H9 (cell line): ENCODE data around the gene HS3ST4. TPM values are rescaled to one million over a fixed set of nuclear protein-coding genes. Genes with fewer than 3 reads are reported as not detected.

ENCODE experiments used
- DNase-seq: peaks from one replicate; pipeline ENCODE4 v3.0.0-alpha.2; 2017
- H2AFZ ChIP-seq: one replicate; pipeline ENCODE4 v1.6.1; 2013; ENCODE audit warnings: mild to moderate bottlenecking, low read length, control low read depth, moderate library complexity
- H2AK5ac ChIP-seq: 2 replicates; pipeline ENCODE4 v1.6.1; 2013; ENCODE audit warnings: low read length, control low read depth, mixed read lengths; ENCODE audit not compliant: insufficient read length
- H2BK120ac ChIP-seq: one replicate; pipeline ENCODE4 v1.6.1; 2013; ENCODE audit warnings: low read depth, mild to moderate bottlenecking, low read length, control low read depth, inconsistent platforms; ENCODE audit not compliant: poor library complexity, severe bottlenecking
- H2BK12ac ChIP-seq: 2 replicates; pipeline ENCODE4 v1.6.1; 2013; ENCODE audit warnings: low read length, control low read depth, mixed read lengths, low read depth; ENCODE audit not compliant: insufficient read length
- H2BK15ac ChIP-seq: 2 replicates; pipeline ENCODE4 v1.6.1; 2013; ENCODE audit warnings: low read depth, low read length, control low read depth
- H2BK20ac ChIP-seq: one replicate; pipeline ENCODE4 v1.6.1; 2013; ENCODE audit warnings: low read depth, mild to moderate bottlenecking, low read length, control low read depth, inconsistent platforms; ENCODE audit not compliant: poor library complexity, severe bottlenecking
- H2BK5ac ChIP-seq: 2 replicates; pipeline ENCODE4 v1.6.1; 2013; ENCODE audit warnings: low read length, control low read depth, mixed read lengths; ENCODE audit not compliant: insufficient read length
- H3K14ac ChIP-seq: 2 replicates; pipeline ENCODE4 v1.6.1; 2013; ENCODE audit warnings: low read length, control low read depth; ENCODE audit not compliant: insufficient read depth
- H3K18ac ChIP-seq: 2 replicates; pipeline ENCODE4 v1.6.1; 2013; ENCODE audit warnings: low read depth, mild to moderate bottlenecking, mixed read lengths, low read length, control low read depth; ENCODE audit not compliant: insufficient read length
- H3K23ac ChIP-seq: 2 replicates; pipeline ENCODE4 v1.6.1; 2013; ENCODE audit warnings: low read length, control low read depth, mixed read lengths, low read depth; ENCODE audit not compliant: insufficient read length
- H3K23me2 ChIP-seq: 2 replicates; pipeline ENCODE4 v1.6.1; 2013; ENCODE audit warnings: low read depth, mild to moderate bottlenecking, mixed read lengths, low read length, control low read depth; ENCODE audit not compliant: insufficient read length, poor library complexity, severe bottlenecking
- H3K27ac ChIP-seq: 2 replicates; pipeline ENCODE4 v1.5.1; 2013; ENCODE audit warnings: low read length, control low read depth, mixed read lengths, low read depth; ENCODE audit not compliant: insufficient read length
- H3K27me3 ChIP-seq: 2 replicates; pipeline ENCODE4 v1.6.1; 2013; ENCODE audit warnings: low read length, control low read depth, inconsistent platforms; ENCODE audit not compliant: insufficient read depth
- H3K4ac ChIP-seq: 2 replicates; pipeline ENCODE4 v1.6.1; 2013; ENCODE audit warnings: low read depth, mild to moderate bottlenecking, control low read depth, inconsistent platforms, low read length, moderate library complexity
- H3K4me1 ChIP-seq: 2 replicates; pipeline ENCODE4 v1.6.1; 2013; ENCODE audit warnings: low read length, control low read depth, inconsistent platforms; ENCODE audit not compliant: insufficient read depth
- H3K4me2 ChIP-seq: 2 replicates; pipeline ENCODE4 v1.6.1; 2013; ENCODE audit warnings: low read length, control low read depth, mixed read lengths; ENCODE audit not compliant: insufficient read length, insufficient read depth
- H3K56ac ChIP-seq: 2 replicates; pipeline ENCODE4 v1.6.1; 2013; ENCODE audit warnings: low read depth, mild to moderate bottlenecking, mixed read lengths, low read length, control low read depth; ENCODE audit not compliant: insufficient read length
- H3K79me1 ChIP-seq: 2 replicates; pipeline ENCODE4 v1.6.1; 2013; ENCODE audit warnings: low read depth, mild to moderate bottlenecking, moderate library complexity, low read length, control low read depth, inconsistent platforms; ENCODE audit not compliant: insufficient read depth, poor library complexity, severe bottlenecking
- H3K79me2 ChIP-seq: 2 replicates; pipeline ENCODE4 v1.6.1; 2013; ENCODE audit warnings: low read length, control low read depth, inconsistent platforms; ENCODE audit not compliant: insufficient read depth
- H3K9ac ChIP-seq: 2 replicates; pipeline ENCODE4 v1.6.1; 2013; ENCODE audit warnings: low read length, control low read depth, mixed read lengths; ENCODE audit not compliant: insufficient read length; ENCODE audit errors: extremely low read depth
- H3K9me3 ChIP-seq: one replicate; pipeline ENCODE4 v1.6.1; 2013; ENCODE audit warnings: low read depth, low read length, inconsistent platforms; ENCODE audit not compliant: control insufficient read depth
- H3T11ph ChIP-seq: one replicate; pipeline ENCODE4 v1.6.1; 2013; ENCODE audit warnings: mild to moderate bottlenecking, low read length, control low read depth, inconsistent platforms
- H4K20me1 ChIP-seq: one replicate; pipeline ENCODE4 v1.6.1; 2013; ENCODE audit not compliant: control insufficient read depth, insufficient read length, insufficient read depth
- H4K5ac ChIP-seq: 2 replicates; pipeline ENCODE4 v1.6.1; 2013; ENCODE audit warnings: low read depth, mild to moderate bottlenecking, mixed read lengths, low read length, control low read depth; ENCODE audit not compliant: insufficient read length
- H4K8ac ChIP-seq: replicated peaks from 2 replicates; pipeline ENCODE4 v1.6.1; 2013; ENCODE audit warnings: low read length, control low read depth, mixed read lengths, low read depth; ENCODE audit not compliant: insufficient read length
- H4K91ac ChIP-seq: 2 replicates; pipeline ENCODE4 v1.6.1; 2013; ENCODE audit warnings: low read depth, mild to moderate bottlenecking, moderate library complexity, mixed read lengths, low read length, control low read depth; ENCODE audit not compliant: insufficient read length
- H3K27ac Mint-ChIP-seq, 3 experiments: 2 replicates in 2 of 3; 3 replicates in 1 of 3; pipeline ENCODE4 v1.8.0; 2020 to 2021; ENCODE audit warnings: mixed read lengths in 3 of 3, mild to moderate bottlenecking in 1 of 3, moderate library complexity in 1 of 3
- H3K27me3 Mint-ChIP-seq: 2 replicates; pipeline ENCODE4 v1.8.0; 2021; ENCODE audit warnings: low read depth, mild to moderate bottlenecking, moderate library complexity, mixed read lengths
- H3K36me3 Mint-ChIP-seq, 3 experiments: 2 replicates in 2 of 3; 3 replicates in 1 of 3; pipeline ENCODE4 v1.8.0; 2020 to 2021; ENCODE audit warnings: low read depth in 3 of 3, mixed read lengths in 3 of 3; ENCODE audit not compliant: insufficient read depth in 1 of 3
- H3K4me1 Mint-ChIP-seq, 2 experiments: 2 replicates each; pipeline ENCODE4 v1.8.0; 2020; ENCODE audit warnings: mixed read lengths in 2 of 2
- H3K4me3 Mint-ChIP-seq, 2 experiments: 2 replicates in 1 of 2; 3 replicates in 1 of 2; pipeline ENCODE4 v1.8.0; 2020 to 2021; ENCODE audit warnings: mild to moderate bottlenecking in 2 of 2, mixed read lengths in 2 of 2, moderate library complexity in 1 of 2
- H3K9me3 Mint-ChIP-seq, 2 experiments: 2 replicates in 1 of 2; 3 replicates in 1 of 2; pipeline ENCODE4 v1.8.0; 2020; ENCODE audit warnings: mild to moderate bottlenecking in 2 of 2, mixed read lengths in 2 of 2, moderate library complexity in 1 of 2
- CTCF ChIP-seq: fragments of 200-600 bp; sonication (generic); conservative IDR thresholded peaks from 3 replicates; pipeline ENCODE4 v1.8.0; 2021; ENCODE audit warnings: antibody characterized with exemption, mild to moderate bottlenecking
- total RNA-seq: library from RNA; stranded (reverse); gene quantifications from 2 replicates; pipeline ENCODE4 v1.2.1, GENCODE V29; 2021

The HS3ST4 gene
- total RNA-seq, 1 experiment from 2014 or later, result 1.7 TPM

GRCh38 chr16:25874196-25874595, 182.4 kb downstream of the HS3ST4 start:
- H3K79me1 ChIP-seq, result no peaks in the 10 kb centered on the region
- H4K5ac ChIP-seq, result no peak overlapping the region
- H2BK120ac ChIP-seq, result no peak overlapping the region
- no peak overlapping the region for H3K9ac ChIP-seq
- no peak for TF ChIP-seq CTCF
- no peak overlapping the region for H2BK20ac ChIP-seq
- no peak for DNase-seq
- H3K27me3 ChIP-seq, result no peaks in the 10 kb centered on the region
- H3K27ac ChIP-seq, result no peak overlapping the region
- H3K23ac ChIP-seq, result no peak overlapping the region
- no peak overlapping the region for H3K56ac ChIP-seq
- H3K4me1 Mint-ChIP-seq, result peaks cover 1 to 2% of the 10 kb centered on the region in 2 experiments; a peak in 1 of 4 replicates
- no peak overlapping the region for H3K4ac ChIP-seq
- H3K27ac Mint-ChIP-seq, result no peak overlapping the region
- H3K27me3 Mint-ChIP-seq, result no peaks in the 10 kb centered on the region; the same call in none of the 2 replicates
- H3K79me2 ChIP-seq, result no peaks in the 10 kb centered on the region
- H2BK12ac ChIP-seq, result no peak overlapping the region
- H3K4me3 Mint-ChIP-seq, result no peak overlapping the region
- no peak overlapping the region for H3K18ac ChIP-seq
- no peaks in the 10 kb centered on the region for H4K20me1 ChIP-seq
- H4K8ac ChIP-seq, result no peak overlapping the region
- H4K91ac ChIP-seq, result no peak overlapping the region
- H3K14ac ChIP-seq, result no peak overlapping the region
- no peak overlapping the region for H2BK5ac ChIP-seq
- no peak overlapping the region for H2AK5ac ChIP-seq
- H3K23me2 ChIP-seq, result no peaks in the 10 kb centered on the region
- no peaks in the 10 kb centered on the region for H3K9me3 Mint-ChIP-seq
- no peaks in the 10 kb centered on the region for H3K9me3 ChIP-seq
- H3T11ph ChIP-seq, result no peak overlapping the region
- no peak overlapping the region for H2AFZ ChIP-seq
- peaks cover 0 to 2% (median 0%) of the 10 kb centered on the region in 3 experiments; a peak in 2 of 7 replicates for H3K36me3 Mint-ChIP-seq
- H3K4me1 ChIP-seq, result no peaks in the 10 kb centered on the region
- H3K4me2 ChIP-seq, result no peak overlapping the region
- no peak overlapping the region for H2BK15ac ChIP-seq
